ENCODE data around the gene PLEKHG2. TPM values are rescaled to one million over a fixed set of nuclear protein-coding genes. Genes with fewer than 3 reads are reported as not detected.

The PLEKHG2 gene
- total and polyA plus RNA-seq, 2 experiments from 2014 or later, result 25.3 to 34.0 TPM

DNA sequence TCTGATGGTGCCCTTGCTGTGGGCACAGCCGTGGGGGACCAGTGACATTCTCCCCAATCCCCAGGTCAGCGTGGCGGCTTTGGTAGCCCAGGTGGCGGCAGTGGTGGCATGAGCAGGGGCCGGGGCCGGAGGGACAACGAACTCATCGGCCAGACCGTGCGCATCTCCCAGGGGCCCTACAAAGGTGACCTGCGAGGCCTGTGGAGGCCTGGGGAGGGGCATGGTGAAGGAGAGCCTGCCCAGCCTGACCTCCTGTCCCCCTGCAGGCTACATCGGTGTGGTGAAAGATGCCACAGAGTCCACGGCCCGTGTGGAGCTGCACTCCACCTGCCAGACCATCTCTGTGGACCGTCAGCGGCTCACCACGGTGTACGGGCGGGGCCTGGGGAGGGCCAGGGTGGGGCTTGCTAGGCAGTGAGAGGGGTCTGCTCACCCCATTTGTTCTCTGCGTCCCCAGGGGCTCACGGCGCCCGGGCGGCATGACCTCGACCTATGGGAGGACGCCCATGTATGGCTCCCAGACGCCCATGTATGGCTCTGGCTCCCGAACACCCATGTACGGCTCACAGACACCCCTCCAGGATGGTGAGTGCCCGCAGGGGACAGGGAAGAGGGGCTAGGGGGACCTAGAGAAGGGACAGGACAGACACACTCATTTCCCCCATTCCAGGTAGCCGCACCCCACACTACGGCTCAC is 60.4 kb downstream of the PLEKHG2 start:
- WGBS (ENCODE audit: low lambda C conversion rate, missing lambda C conversion rate), result 90% methylated on average over 25 of the region's 32 CpGs

DNA sequence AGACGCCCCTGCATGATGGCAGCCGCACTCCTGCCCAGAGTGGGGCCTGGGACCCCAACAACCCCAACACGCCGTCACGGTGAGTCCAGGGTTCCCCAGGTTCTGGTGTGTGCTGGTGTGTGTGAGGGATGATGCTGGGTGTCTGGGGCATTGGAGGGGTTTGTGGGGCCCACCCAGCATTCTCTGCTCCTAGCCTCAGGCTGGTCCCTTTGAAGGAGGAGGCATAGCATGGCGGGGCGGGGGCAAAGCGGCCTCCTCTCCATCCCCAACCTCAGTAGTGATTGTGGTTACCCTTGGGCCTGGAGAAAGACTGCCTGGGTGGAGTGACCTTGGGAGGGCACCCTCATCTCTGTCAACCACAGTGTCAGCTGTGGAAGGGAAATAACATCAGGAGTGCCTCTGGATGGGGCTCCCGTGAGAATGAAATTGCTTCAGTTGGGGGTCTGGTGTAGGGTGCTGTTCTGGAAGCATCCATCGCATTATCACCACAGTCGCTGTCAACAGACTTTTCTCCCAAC is 61.0 kb downstream of the PLEKHG2 start:
- Histone ChIP-seq H3K27ac (no peak overlapping the region), H3K36me3 (replicated peaks; ENCODE audit: insufficient read depth, low read depth) (no peaks in the 10 kb centered on the region), H3K79me2 (no peaks in the 10 kb centered on the region), H3K27me3 (no peaks in the 10 kb centered on the region), H3K4me2 (no peak overlapping the region), H3K9me2 (replicated peaks; ENCODE audit: insufficient read depth) (no peaks in the 10 kb centered on the region), H3K4me1 (ENCODE audit: insufficient read depth) (no peaks in the 10 kb centered on the region), H3K9me3 (ENCODE audit: low read depth) (no peaks in the 10 kb centered on the region), H3K4me3 (no peak overlapping the region), H4K20me1 (ENCODE audit: insufficient read depth, poor library complexity, severe bottlenecking) (no peaks in the 10 kb centered on the region), H2AFZ (no peak overlapping the region)
- TF ChIP-seq EZH2phosphoT487 (IDR thresholded peaks at IDR 0.05; ENCODE audit: low read depth, severe bottlenecking, unreplicated experiment) (no peak), EZH2 (IDR thresholded peaks at IDR 0.05; ENCODE audit: borderline replicate concordance) (no peak)
- TF ChIP-seq, protein P1, sequence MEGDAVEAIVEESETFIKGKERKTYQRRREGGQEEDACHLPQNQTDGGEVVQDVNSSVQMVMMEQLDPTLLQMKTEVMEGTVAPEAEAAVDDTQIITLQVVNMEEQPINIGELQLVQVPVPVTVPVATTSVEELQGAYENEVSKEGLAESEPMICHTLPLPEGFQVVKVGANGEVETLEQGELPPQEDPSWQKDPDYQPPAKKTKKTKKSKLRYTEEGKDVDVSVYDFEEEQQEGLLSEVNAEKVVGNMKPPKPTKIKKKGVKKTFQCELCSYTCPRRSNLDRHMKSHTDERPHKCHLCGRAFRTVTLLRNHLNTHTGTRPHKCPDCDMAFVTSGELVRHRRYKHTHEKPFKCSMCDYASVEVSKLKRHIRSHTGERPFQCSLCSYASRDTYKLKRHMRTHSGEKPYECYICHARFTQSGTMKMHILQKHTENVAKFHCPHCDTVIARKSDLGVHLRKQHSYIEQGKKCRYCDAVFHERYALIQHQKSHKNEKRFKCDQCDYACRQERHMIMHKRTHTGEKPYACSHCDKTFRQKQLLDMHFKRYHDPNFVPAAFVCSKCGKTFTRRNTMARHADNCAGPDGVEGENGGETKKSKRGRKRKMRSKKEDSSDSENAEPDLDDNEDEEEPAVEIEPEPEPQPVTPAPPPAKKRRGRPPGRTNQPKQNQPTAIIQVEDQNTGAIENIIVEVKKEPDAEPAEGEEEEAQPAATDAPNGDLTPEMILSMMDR (IDR thresholded peaks at IDR 0.05; ENCODE audit: poor library complexity), result no peak
- no peak for DNase-seq (ENCODE audit: low spot score)
- WGBS (ENCODE audit: low lambda C conversion rate, missing lambda C conversion rate), result 94% methylated on average over 11 of the region's 11 CpGs

More for the DNA sequence above, 60.4 kb downstream of the PLEKHG2 start:
- Histone ChIP-seq H3K4me2 (no peak overlapping the region), H3K4me3 (no peak overlapping the region), H3K4me1 (ENCODE audit: insufficient read depth) (no peaks in the 10 kb centered on the region), H2AFZ (no peak overlapping the region), H3K27me3 (no peaks in the 10 kb centered on the region), H3K79me2 (no peaks in the 10 kb centered on the region), H3K27ac (no peak overlapping the region), H3K9me3 (ENCODE audit: low read depth) (no peaks in the 10 kb centered on the region), H3K9me2 (replicated peaks; ENCODE audit: insufficient read depth) (no peaks in the 10 kb centered on the region), H3K36me3 (replicated peaks; ENCODE audit: insufficient read depth, low read depth) (no peaks in the 10 kb centered on the region), H4K20me1 (ENCODE audit: insufficient read depth, poor library complexity, severe bottlenecking) (no peaks in the 10 kb centered on the region)
- TF ChIP-seq EZH2 (IDR thresholded peaks at IDR 0.05; ENCODE audit: borderline replicate concordance), result no peak
- TF ChIP-seq EZH2phosphoT487 (IDR thresholded peaks at IDR 0.05; ENCODE audit: low read depth, severe bottlenecking, unreplicated experiment), result no peak
- TF ChIP-seq, protein P1 (IDR thresholded peaks at IDR 0.05; ENCODE audit: poor library complexity), result no peak
- no peak for DNase-seq (ENCODE audit: low spot score)

DNA sequence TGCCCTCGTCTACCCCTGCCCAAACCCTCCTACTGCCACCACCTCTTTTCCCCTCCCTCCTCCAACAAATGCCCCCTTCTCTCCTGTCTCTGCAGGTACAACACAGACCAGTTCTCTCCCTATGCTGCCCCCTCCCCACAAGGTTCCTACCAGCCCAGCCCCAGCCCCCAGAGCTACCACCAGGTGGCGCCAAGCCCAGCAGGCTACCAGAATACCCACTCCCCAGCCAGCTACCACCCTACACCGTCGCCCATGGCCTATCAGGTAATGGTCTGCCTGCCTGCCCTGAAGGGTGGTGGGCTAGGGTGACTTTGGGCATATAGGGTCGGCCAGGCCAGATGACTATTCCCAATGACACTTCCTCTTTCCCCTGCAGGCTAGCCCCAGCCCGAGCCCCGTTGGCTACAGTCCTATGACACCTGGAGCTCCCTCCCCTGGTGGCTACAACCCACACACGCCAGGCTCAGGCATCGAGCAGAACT is 61.7 kb downstream of the PLEKHG2 start:
- Histone ChIP-seq H3K4me3 (no peak overlapping the region), H3K9me2 (replicated peaks; ENCODE audit: insufficient read depth) (no peaks in the 10 kb centered on the region), H3K27ac (no peak overlapping the region), H2AFZ (no peak overlapping the region), H3K27me3 (no peaks in the 10 kb centered on the region), H3K36me3 (replicated peaks; ENCODE audit: insufficient read depth, low read depth) (no peaks in the 10 kb centered on the region), H4K20me1 (ENCODE audit: insufficient read depth, poor library complexity, severe bottlenecking) (no peaks in the 10 kb centered on the region), H3K4me2 (no peak overlapping the region), H3K79me2 (no peaks in the 10 kb centered on the region), H3K4me1 (ENCODE audit: insufficient read depth) (no peaks in the 10 kb centered on the region), H3K9me3 (ENCODE audit: low read depth) (no peaks in the 10 kb centered on the region)
- TF ChIP-seq, protein P1 (IDR thresholded peaks at IDR 0.05; ENCODE audit: poor library complexity), result peak; percentile 82
- TF ChIP-seq EZH2phosphoT487 (IDR thresholded peaks at IDR 0.05; ENCODE audit: low read depth, severe bottlenecking, unreplicated experiment), result no peak
- 57% methylated on average over 8 of the region's 9 CpGs for WGBS (ENCODE audit: low lambda C conversion rate, missing lambda C conversion rate)
- peak; percentile 74 for DNase-seq (ENCODE audit: low spot score)
